Measurements from ENCODE around the gene SLC7A5.
A peak's percentile ranks its signal among the peaks of the same experiment; 100 is the strongest.
"Not testable (repeated sequence)": the region's sequence is repeated elsewhere in the genome, so short reads cannot be mapped to it uniquely, and the experiment has no call there.

SLC7A5 gene

GRCh38 chr16:87882436-87883019 is 13.2 kb upstream of the SLC7A5 start:
- no peak for DNase-seq (ENCODE audit: low spot score)
- in situ Hi-C loops (cut with MboI; ENCODE audit: low sequenced_read_pairs, unreplicated experiment), result no loop called here
- TF ChIP-seq CTCF (IDR thresholded peaks at IDR 0.05; ENCODE audit: borderline replicate concordance, control extremely low read depth, extremely low read depth, insufficient read depth, missing control alignments), result no peak

- no peak for DNase-seq (ENCODE audit: low spot score)
- no peak for TF ChIP-seq CTCF (IDR thresholded peaks at IDR 0.05; ENCODE audit: borderline replicate concordance, control extremely low read depth, extremely low read depth, insufficient read depth, missing control alignments)
- in situ Hi-C loops (cut with MboI; ENCODE audit: low sequenced_read_pairs, unreplicated experiment), result no loop called here
These were observed 12.3 kb upstream of the SLC7A5 start for GRCh38 chr16:87881324-87882200.

GRCh38 chr16:87880117-87880696 is 10.9 kb upstream of the SLC7A5 start:
- TF ChIP-seq CTCF (IDR thresholded peaks at IDR 0.05; ENCODE audit: borderline replicate concordance, control extremely low read depth, extremely low read depth, insufficient read depth, missing control alignments), result no peak

GRCh38 chr16:87879411-87880013 is 10.2 kb upstream of the SLC7A5 start:
- DNase-seq (ENCODE audit: low spot score); in situ Hi-C loops (cut with MboI; ENCODE audit: low sequenced_read_pairs, unreplicated experiment): not testable (repeated sequence)

More at GRCh38 chr16:87880117-87880696, 10.9 kb upstream of the SLC7A5 start:
- in situ Hi-C loops (cut with MboI; ENCODE audit: low sequenced_read_pairs, unreplicated experiment), result no loop called here
- no peak for DNase-seq (ENCODE audit: low spot score)

GRCh38 chr16:87878704-87879103 is 9.4 kb upstream of the SLC7A5 start:
- DNase-seq (ENCODE audit: low spot score), result no peak
- in situ Hi-C loops (cut with MboI; ENCODE audit: low sequenced_read_pairs, unreplicated experiment), result no loop called here
- no peak for TF ChIP-seq CTCF (IDR thresholded peaks at IDR 0.05; ENCODE audit: borderline replicate concordance, control extremely low read depth, extremely low read depth, insufficient read depth, missing control alignments)

GRCh38 chr16:87877942-87878507 is 8.7 kb upstream of the SLC7A5 start:
- in situ Hi-C loops (cut with MboI; ENCODE audit: low sequenced_read_pairs, unreplicated experiment), result no loop called here
- peak; percentile 46 for DNase-seq (ENCODE audit: low spot score)
- TF ChIP-seq CTCF (IDR thresholded peaks at IDR 0.05; ENCODE audit: borderline replicate concordance, control extremely low read depth, extremely low read depth, insufficient read depth, missing control alignments), result no peak
